ENCODE measurements around the gene KCTD12. TPM values are rescaled to one million over a fixed set of nuclear protein-coding genes. Genes with fewer than 3 reads are reported as not detected.

The KCTD12 gene
- total RNA-seq, 2 experiments from 2014 or later: 0.08 TPM; not detected in 1

DNA sequence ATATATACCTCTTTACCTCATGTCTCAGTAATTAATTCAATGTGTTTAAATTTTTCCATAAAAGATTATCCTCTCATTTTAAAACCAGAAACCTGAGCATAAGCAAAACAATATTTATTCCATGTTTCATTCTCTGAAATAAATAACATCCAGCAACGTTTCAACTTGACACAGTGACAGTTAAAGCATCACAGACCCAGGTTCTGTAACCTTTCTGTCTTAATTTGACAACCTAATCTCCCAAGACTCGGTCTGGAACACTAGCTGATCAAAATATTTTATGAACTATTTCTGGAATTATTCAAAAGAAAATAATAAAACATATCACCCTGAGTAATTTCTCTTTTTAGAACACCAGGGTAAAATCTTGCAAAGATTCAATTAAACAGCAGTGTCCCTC, 40.3 kb downstream of the KCTD12 start:
- no peaks in the 10 kb centered on the region for H3K9me2 ChIP-seq (ENCODE audit: insufficient read depth, low read length)
- H4K20me1 ChIP-seq (ENCODE audit: insufficient read depth, low read length): no peaks in the 10 kb centered on the region
- no peaks in the 10 kb centered on the region for H3K9me3 ChIP-seq (ENCODE audit: low read length)
- no peak overlapping the region for H3K4me3 ChIP-seq (ENCODE audit: low read depth, low read length, poor library complexity, severe bottlenecking)
- ChIA-PET POLR2A (interaction anchor here (0.9 kb wide), 1 partner anchor 8 kb away, joined by 5 read pairs; no protein-coding TSS in a partner anchor), CTCF (ENCODE audit: unreplicated experiment) (no interaction called here)
- BruUV-seq (replicated peaks): no TSS peak
- H3K4me2 ChIP-seq (ENCODE audit: low read length): no peak overlapping the region
- no peak for DNase-seq (ENCODE audit: low spot score)
- no peak overlapping the region for H3K27ac ChIP-seq (ENCODE audit: low read depth, low read length, poor library complexity, severe bottlenecking)
- intact Hi-C loops (cut with micrococcal nuclease; ENCODE audit: unreplicated experiment): no loop called here
- no peak overlapping the region for H2AFZ ChIP-seq (ENCODE audit: low read length)
- no peaks in the 10 kb centered on the region for H3K79me2 ChIP-seq (ENCODE audit: insufficient read depth, low read depth, low read length)
- TF ChIP-seq, protein P1, sequence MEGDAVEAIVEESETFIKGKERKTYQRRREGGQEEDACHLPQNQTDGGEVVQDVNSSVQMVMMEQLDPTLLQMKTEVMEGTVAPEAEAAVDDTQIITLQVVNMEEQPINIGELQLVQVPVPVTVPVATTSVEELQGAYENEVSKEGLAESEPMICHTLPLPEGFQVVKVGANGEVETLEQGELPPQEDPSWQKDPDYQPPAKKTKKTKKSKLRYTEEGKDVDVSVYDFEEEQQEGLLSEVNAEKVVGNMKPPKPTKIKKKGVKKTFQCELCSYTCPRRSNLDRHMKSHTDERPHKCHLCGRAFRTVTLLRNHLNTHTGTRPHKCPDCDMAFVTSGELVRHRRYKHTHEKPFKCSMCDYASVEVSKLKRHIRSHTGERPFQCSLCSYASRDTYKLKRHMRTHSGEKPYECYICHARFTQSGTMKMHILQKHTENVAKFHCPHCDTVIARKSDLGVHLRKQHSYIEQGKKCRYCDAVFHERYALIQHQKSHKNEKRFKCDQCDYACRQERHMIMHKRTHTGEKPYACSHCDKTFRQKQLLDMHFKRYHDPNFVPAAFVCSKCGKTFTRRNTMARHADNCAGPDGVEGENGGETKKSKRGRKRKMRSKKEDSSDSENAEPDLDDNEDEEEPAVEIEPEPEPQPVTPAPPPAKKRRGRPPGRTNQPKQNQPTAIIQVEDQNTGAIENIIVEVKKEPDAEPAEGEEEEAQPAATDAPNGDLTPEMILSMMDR (conservative IDR thresholded peaks at IDR 0.05; ENCODE audit: low read length): no peak
- H3K36me3 ChIP-seq (ENCODE audit: insufficient read depth, low read length): no peaks in the 10 kb centered on the region
- H3K4me1 ChIP-seq (ENCODE audit: insufficient read depth, low read length, poor library complexity, severe bottlenecking): no peaks in the 10 kb centered on the region

DNA sequence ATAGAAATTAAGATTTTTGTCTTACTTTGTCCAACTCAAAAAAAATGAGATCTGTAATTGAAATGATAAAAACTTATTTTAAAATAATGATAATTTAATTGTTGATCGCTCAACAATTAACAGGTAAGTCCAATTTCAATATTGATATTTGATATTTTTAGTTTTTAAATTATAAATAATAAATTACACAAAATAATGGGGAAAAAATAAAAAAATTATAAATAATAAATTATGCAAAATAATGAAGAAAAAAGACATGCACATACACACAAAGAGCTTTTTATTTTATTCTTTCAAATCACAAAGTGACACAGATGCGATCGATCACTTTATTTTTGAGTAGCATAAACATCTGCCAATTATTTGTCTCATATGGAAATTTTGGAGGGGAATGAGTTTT, 40.8 kb downstream of the KCTD12 start:
- ChIA-PET CTCF (ENCODE audit: unreplicated experiment) (no interaction called here), POLR2A (interaction anchor here (0.9 kb wide), 1 partner anchor 9 kb away, joined by 5 read pairs; no protein-coding TSS in a partner anchor)
- Histone ChIP-seq H3K36me3 (ENCODE audit: insufficient read depth, low read length) (no peaks in the 10 kb centered on the region), H3K79me2 (ENCODE audit: insufficient read depth, low read depth, low read length) (no peaks in the 10 kb centered on the region), H3K9me3 (ENCODE audit: low read length) (no peaks in the 10 kb centered on the region), H3K4me1 (ENCODE audit: insufficient read depth, low read length, poor library complexity, severe bottlenecking) (no peaks in the 10 kb centered on the region), H2AFZ (ENCODE audit: low read length) (no peak overlapping the region), H3K9me2 (ENCODE audit: insufficient read depth, low read length) (no peaks in the 10 kb centered on the region), H4K20me1 (ENCODE audit: insufficient read depth, low read length) (no peaks in the 10 kb centered on the region), H3K4me3 (ENCODE audit: low read depth, low read length, poor library complexity, severe bottlenecking) (no peak overlapping the region), H3K4me2 (ENCODE audit: low read length) (no peak overlapping the region), H3K27ac (ENCODE audit: low read depth, low read length, poor library complexity, severe bottlenecking) (no peak overlapping the region)
- BruUV-seq (replicated peaks): no TSS peak
- intact Hi-C loops (cut with micrococcal nuclease; ENCODE audit: unreplicated experiment): no loop called here
- TF ChIP-seq EZH2phosphoT487 (IDR thresholded peaks at IDR 0.05; ENCODE audit: borderline replicate concordance, low read depth, low read length): no peak
- TF ChIP-seq, protein P1 (conservative IDR thresholded peaks at IDR 0.05; ENCODE audit: low read length): no peak
- DNase-seq (ENCODE audit: low spot score): no peak

DNA sequence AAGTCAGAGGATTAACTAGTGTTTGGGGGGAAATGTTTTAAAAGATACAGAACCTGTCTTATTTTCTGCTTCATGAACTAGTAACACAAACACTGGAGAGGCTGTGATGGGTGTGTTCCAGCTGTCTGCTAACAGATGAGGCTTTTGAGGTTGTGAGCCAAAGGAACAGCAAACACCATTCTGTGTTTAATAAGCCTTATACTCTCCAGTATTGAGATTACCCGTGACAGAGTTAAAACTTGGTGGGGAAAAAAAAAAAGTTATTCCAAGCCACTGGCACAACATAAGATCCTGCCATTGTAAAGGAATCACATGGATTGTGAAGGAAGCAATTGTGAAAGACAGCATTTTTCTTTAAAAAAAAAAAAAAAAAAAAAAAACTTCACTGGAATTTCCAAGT, 48.4 kb downstream of the KCTD12 start:
- DNase-seq (ENCODE audit: low spot score): no peak

More for the DNA sequence above, 48.4 kb downstream of the KCTD12 start:
- H3K79me2 ChIP-seq (ENCODE audit: insufficient read depth, low read depth, low read length): no peaks in the 10 kb centered on the region
- no peaks in the 10 kb centered on the region for H3K9me2 ChIP-seq (ENCODE audit: insufficient read depth, low read length)
- H3K4me1 ChIP-seq (ENCODE audit: insufficient read depth, low read length, poor library complexity, severe bottlenecking): no peaks in the 10 kb centered on the region
- POLR2A ChIA-PET: interaction anchor here (1.1 kb wide), 1 partner anchor 13 kb away, joined by 3 read pairs; no protein-coding TSS in a partner anchor
- H3K4me2 ChIP-seq (ENCODE audit: low read length): no peak overlapping the region
- H3K36me3 ChIP-seq (ENCODE audit: insufficient read depth, low read length): no peaks in the 10 kb centered on the region
- no peak overlapping the region for H3K4me3 ChIP-seq (ENCODE audit: low read depth, low read length, poor library complexity, severe bottlenecking)
- TF ChIP-seq, protein P1 (conservative IDR thresholded peaks at IDR 0.05; ENCODE audit: low read length): no peak
- TF ChIP-seq EZH2phosphoT487 (IDR thresholded peaks at IDR 0.05; ENCODE audit: borderline replicate concordance, low read depth, low read length): no peak
- no peaks in the 10 kb centered on the region for H3K9me3 ChIP-seq (ENCODE audit: low read length)
- no peak overlapping the region for H2AFZ ChIP-seq (ENCODE audit: low read length)
- intact Hi-C loops (cut with micrococcal nuclease; ENCODE audit: unreplicated experiment): no loop called here
- no peak overlapping the region for H3K27ac ChIP-seq (ENCODE audit: low read depth, low read length, poor library complexity, severe bottlenecking)
- H4K20me1 ChIP-seq (ENCODE audit: insufficient read depth, low read length): no peaks in the 10 kb centered on the region
- no TSS peak for BruUV-seq (replicated peaks)
- CTCF ChIA-PET (ENCODE audit: unreplicated experiment): no interaction called here
